MM.1S (cell line): ENCODE data around the gene MAPKAP1.

Source experiments
- DNase-seq: peaks from one replicate; pipeline ENCODE4 v3.0.0-alpha.2; 2015
- H2AFZ ChIP-seq: fragments of 300-600 bp; sonication (generic); 2 replicates; pipeline ENCODE4 v1.6.0; 2016; ENCODE audit warnings: antibody characterized with exemption, low read length
- H3F3A ChIP-seq: fragments of 300-600 bp; sonication (generic); 2 replicates; pipeline ENCODE4 v1.6.1; 2016; ENCODE audit warnings: mild to moderate bottlenecking, antibody characterized with exemption, low read length, moderate library complexity, mixed read lengths; ENCODE audit not compliant: insufficient read depth
- H3K27ac ChIP-seq: fragments of 300-600 bp; sonication (generic); 2 replicates; pipeline ENCODE4 v1.5.1; 2016; ENCODE audit warnings: mild to moderate bottlenecking, low read length
- H3K27me3 ChIP-seq: fragments of 300-600 bp; sonication (generic); replicated peaks from 2 replicates; pipeline ENCODE4 v1.6.0; 2016; ENCODE audit warnings: low read length; ENCODE audit not compliant: insufficient read depth
- H3K36me3 ChIP-seq: fragments of 300-600 bp; sonication (generic); replicated peaks from 2 replicates; pipeline ENCODE4 v1.6.1; 2016; ENCODE audit warnings: mild to moderate bottlenecking, low read length, mixed read lengths; ENCODE audit not compliant: insufficient read depth
- H3K4me1 ChIP-seq: fragments of 300-600 bp; sonication (generic); 2 replicates; pipeline ENCODE4 v1.6.1; 2016; ENCODE audit warnings: low read length, mixed read lengths
- H3K4me2 ChIP-seq: fragments of 300-600 bp; sonication (generic); 2 replicates; pipeline ENCODE4 v1.6.0; 2016; ENCODE audit warnings: low read depth, low read length
- H3K4me3 ChIP-seq: fragments of 300-600 bp; sonication (generic); 2 replicates; pipeline ENCODE4 v1.5.1; 2016; ENCODE audit warnings: low read length, mixed read lengths
- H3K79me2 ChIP-seq: fragments of 300-600 bp; sonication (generic); 2 replicates; pipeline ENCODE4 v1.6.1; 2016; ENCODE audit warnings: mixed run types, low read length, mixed read lengths
- H3K9ac ChIP-seq: fragments of 300-600 bp; sonication (generic); 2 replicates; pipeline ENCODE4 v1.6.1; 2016; ENCODE audit warnings: low read length, mixed read lengths
- H3K9me2 ChIP-seq: fragments of 300-600 bp; sonication (generic); replicated peaks from 2 replicates; pipeline ENCODE4 v1.6.1; 2016; ENCODE audit warnings: mild to moderate bottlenecking, low read length, mixed read lengths; ENCODE audit not compliant: insufficient read depth
- H3K9me3 ChIP-seq: fragments of 300-600 bp; sonication (generic); replicated peaks from 2 replicates; pipeline ENCODE4 v1.6.1; 2016; ENCODE audit warnings: mild to moderate bottlenecking, low read length, mixed read lengths; ENCODE audit not compliant: insufficient read depth
- H4K20me1 ChIP-seq: fragments of 300-600 bp; sonication (generic); 2 replicates; pipeline ENCODE4 v1.6.1; 2016; ENCODE audit warnings: mild to moderate bottlenecking, low read length, moderate library complexity, mixed read lengths; ENCODE audit not compliant: insufficient read depth
- CTCF ChIP-seq: fragments of 300-600 bp; sonication (generic); IDR thresholded peaks from 2 replicates; pipeline ENCODE4 v1.5.1; 2016; ENCODE audit warnings: antibody characterized with exemption, low read length, mixed read lengths
- EZH2 ChIP-seq: fragments of 300-600 bp; sonication (generic); optimal IDR thresholded peaks from 2 replicates; pipeline ENCODE3; 2017; ENCODE audit warnings: low read depth, mild to moderate bottlenecking, antibody characterized with exemption, low read length, mixed read lengths
- EZH2phosphoT487 ChIP-seq: fragments of 300-600 bp; sonication (generic); IDR thresholded peaks from 2 replicates; pipeline ENCODE4 v1.6.1; 2018; ENCODE audit warnings: antibody characterized with exemption, low read length

MAPKAP1 gene

GRCh38 chr9:125534971-125535701, 171.9 kb downstream of the MAPKAP1 start:
- H3K9ac ChIP-seq = no peak overlapping the region
- no peak overlapping the region for H3K4me2 ChIP-seq

GRCh38 chr9:125532812-125533594, 174.0 kb downstream of the MAPKAP1 start:
- no peaks in the 10 kb centered on the region for H3K27me3 ChIP-seq
- H3F3A ChIP-seq = peaks cover 8% of the 10 kb centered on the region; the same call in 1 of the 2 replicates
- no peak for DNase-seq
- H3K79me2 ChIP-seq = no peaks in the 10 kb centered on the region
- no peak overlapping the region for H3K4me2 ChIP-seq
- no peaks in the 10 kb centered on the region for H3K9me3 ChIP-seq
- H3K36me3 ChIP-seq = no peaks in the 10 kb centered on the region
- H3K9ac ChIP-seq = no peak overlapping the region
- H3K4me3 ChIP-seq = no peak overlapping the region
- no peak overlapping the region for H2AFZ ChIP-seq
- peaks cover 21% of the 10 kb centered on the region for H3K4me1 ChIP-seq
- H3K9me2 ChIP-seq = no peaks in the 10 kb centered on the region
- no peaks in the 10 kb centered on the region for H4K20me1 ChIP-seq
- no peak for TF ChIP-seq CTCF
- no peak for TF ChIP-seq EZH2
- no peak for TF ChIP-seq EZH2phosphoT487
- no peak overlapping the region for H3K27ac ChIP-seq

More at GRCh38 chr9:125534971-125535701, 171.9 kb downstream of the MAPKAP1 start:
- Histone ChIP-seq H3K27ac (no peak overlapping the region), H2AFZ (no peak overlapping the region), H3K36me3 (no peaks in the 10 kb centered on the region), H3K4me1 (peaks cover 11% of the 10 kb centered on the region), H3F3A (peaks cover 4% of the 10 kb centered on the region; the same call in 1 of the 2 replicates), H3K9me3 (no peaks in the 10 kb centered on the region), H3K4me3 (no peak overlapping the region), H3K27me3 (no peaks in the 10 kb centered on the region), H3K9me2 (no peaks in the 10 kb centered on the region), H3K79me2 (no peaks in the 10 kb centered on the region), H4K20me1 (no peaks in the 10 kb centered on the region)
- no peak for DNase-seq
- no peak for TF ChIP-seq CTCF
- no peak for TF ChIP-seq EZH2phosphoT487
- TF ChIP-seq EZH2 = no peak

GRCh38 chr9:125532412-125532811, 174.6 kb downstream of the MAPKAP1 start:
- no peaks in the 10 kb centered on the region for H3K36me3 ChIP-seq
- no peaks in the 10 kb centered on the region for H3K9me3 ChIP-seq
- H3K4me2 ChIP-seq = no peak overlapping the region
- H3F3A ChIP-seq = peaks cover 8% of the 10 kb centered on the region; the same call in 1 of the 2 replicates
- no peaks in the 10 kb centered on the region for H3K9me2 ChIP-seq
- no peak overlapping the region for H3K27ac ChIP-seq
- no peak for DNase-seq
- no peak overlapping the region for H3K9ac ChIP-seq
- peaks cover 21% of the 10 kb centered on the region for H3K4me1 ChIP-seq
- H3K79me2 ChIP-seq = no peaks in the 10 kb centered on the region
- no peaks in the 10 kb centered on the region for H4K20me1 ChIP-seq
- no peak overlapping the region for H3K4me3 ChIP-seq
- no peak overlapping the region for H2AFZ ChIP-seq
- no peaks in the 10 kb centered on the region for H3K27me3 ChIP-seq
- TF ChIP-seq EZH2phosphoT487 (no peak), CTCF (no peak), EZH2 (no peak)
